ENCODE measurements around the gene BNIPL. TPM values are rescaled to one million over a fixed set of nuclear protein-coding genes. Genes with fewer than 3 reads are reported as not detected.

Gene BNIPL
- total RNA-seq, 4 donors from 2014 or later = 0.68 to 10.0 (median 2.5) TPM; not detected in 1

DNA sequence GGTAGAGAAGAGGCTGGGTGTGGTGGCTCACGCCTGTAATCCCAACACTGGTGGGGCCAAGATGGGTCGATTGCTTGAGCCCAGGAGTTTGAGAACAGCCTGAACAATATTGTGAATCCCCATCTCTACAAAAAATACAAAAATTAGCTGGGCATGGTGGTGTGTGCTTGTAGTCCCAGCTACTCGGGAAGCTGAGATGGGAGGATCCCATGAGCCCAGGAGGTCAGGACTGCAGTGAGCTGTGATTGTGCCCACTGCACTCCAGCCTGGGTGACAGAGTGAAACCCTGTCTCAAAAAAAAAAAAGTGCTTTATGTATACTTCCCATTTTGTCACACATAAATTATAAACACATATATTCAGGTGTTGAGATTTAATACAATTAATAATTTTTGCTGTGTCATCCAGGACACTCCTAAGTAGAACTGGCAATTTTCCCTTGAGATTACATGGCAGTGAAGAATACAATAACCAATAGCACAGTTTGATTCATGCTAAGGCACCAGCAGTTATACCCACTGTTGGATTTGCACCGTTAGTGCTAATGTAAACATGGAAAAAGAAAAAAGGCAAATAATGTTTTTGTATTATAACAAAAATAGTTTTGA is 49.7 kb downstream of the BNIPL start:
- WGBS, 2 donors (ENCODE audit: low coverage in 1 of 2) = 68 to 81% methylated on average over 2 to 4 of the region's 4 CpGs
- H3K27ac ChIP-seq = no peak overlapping the region

More for the DNA sequence above, 49.7 kb downstream of the BNIPL start:
- in situ Hi-C loops (cut with MboI; ENCODE audit: low pct_ligation_motif_present in 1 of 4, low pct_unique_long_range_greater_than_20kb in 1 of 4, low sequenced_read_pairs in 3 of 4) (no loop called here), intact Hi-C loops (cut with DNase I; ENCODE audit: low total_unique reads) (loop anchor here (5.0 kb wide), 1 partner anchor 139 kb away; no protein-coding TSS in a partner anchor)
- no peak for TF ChIP-seq EP300 (IDR thresholded peaks at IDR 0.05; ENCODE audit: low read depth)
- TF ChIP-seq POLR2A (IDR thresholded peaks at IDR 0.05) = no peak
- TF ChIP-seq, protein P1, sequence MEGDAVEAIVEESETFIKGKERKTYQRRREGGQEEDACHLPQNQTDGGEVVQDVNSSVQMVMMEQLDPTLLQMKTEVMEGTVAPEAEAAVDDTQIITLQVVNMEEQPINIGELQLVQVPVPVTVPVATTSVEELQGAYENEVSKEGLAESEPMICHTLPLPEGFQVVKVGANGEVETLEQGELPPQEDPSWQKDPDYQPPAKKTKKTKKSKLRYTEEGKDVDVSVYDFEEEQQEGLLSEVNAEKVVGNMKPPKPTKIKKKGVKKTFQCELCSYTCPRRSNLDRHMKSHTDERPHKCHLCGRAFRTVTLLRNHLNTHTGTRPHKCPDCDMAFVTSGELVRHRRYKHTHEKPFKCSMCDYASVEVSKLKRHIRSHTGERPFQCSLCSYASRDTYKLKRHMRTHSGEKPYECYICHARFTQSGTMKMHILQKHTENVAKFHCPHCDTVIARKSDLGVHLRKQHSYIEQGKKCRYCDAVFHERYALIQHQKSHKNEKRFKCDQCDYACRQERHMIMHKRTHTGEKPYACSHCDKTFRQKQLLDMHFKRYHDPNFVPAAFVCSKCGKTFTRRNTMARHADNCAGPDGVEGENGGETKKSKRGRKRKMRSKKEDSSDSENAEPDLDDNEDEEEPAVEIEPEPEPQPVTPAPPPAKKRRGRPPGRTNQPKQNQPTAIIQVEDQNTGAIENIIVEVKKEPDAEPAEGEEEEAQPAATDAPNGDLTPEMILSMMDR (IDR thresholded peaks at IDR 0.05) = no peak
- no peak for TF ChIP-seq POLR2AphosphoS5 (IDR thresholded peaks at IDR 0.05)
- no peaks in the 10 kb centered on the region for H3K9me3 ChIP-seq
- peaks cover 0 to 3% (median 0%) of the 10 kb centered on the region in 4 donors for H3K36me3 ChIP-seq
- H3K27me3 ChIP-seq = no peaks in the 10 kb centered on the region
- no peaks in the 10 kb centered on the region for H3K4me1 ChIP-seq
- no peak overlapping the region for H3K4me3 ChIP-seq
- DNase-seq = no peak

Small RNA genes within 50 kb of the gene (small RNA-seq; reads per million reads assigned to genes)
- 0 reads per million in 4 donors for gene RNU6-884P

Other genes starting within 250 kb of the BNIPL start
- 10 to 100 TPM; 13.3 to 53.2 (median 35.8) TPM for gene CTSK, start 228.3 kb upstream of the BNIPL start, total RNA-seq
- gene ARNT, start 160.0 kb upstream of the BNIPL start, total RNA-seq = 10 to 100 TPM; 47.9 to 64.6 (median 53.9) TPM
- gene CTXND2, start 149.4 kb upstream of the BNIPL start, total RNA-seq = not detected
- gene SETDB1, start 110.2 kb upstream of the BNIPL start, total RNA-seq = 10 to 100 TPM; 19.5 to 59.7 (median 39.2) TPM
- gene CERS2, start 61.8 kb upstream of the BNIPL start, total RNA-seq = 100 to 1,000 TPM in 2 of 4 donors, 10 to 100 TPM in 2; 35.2 to 142 (median 101) TPM
- under 1 TPM in 1 of 4 donors, not detected in 3; 0.32 TPM for gene ANXA9, start 54.3 kb upstream of the BNIPL start, total RNA-seq
- gene MINDY1, start 29.7 kb upstream of the BNIPL start, total RNA-seq = 10 to 100 TPM; 27.7 to 66.2 (median 54.8) TPM
- 10 to 100 TPM in 3 of 4 donors, 1 to 10 TPM in 1; 9.0 to 80.4 (median 26.8) TPM for gene PRUNE1, start 28.1 kb upstream of the BNIPL start, total RNA-seq
- gene C1orf56, start 11.2 kb downstream of the BNIPL start, total RNA-seq = 1 to 10 TPM; 1.5 to 3.7 (median 2.8) TPM
- 10 to 100 TPM; 34.4 to 90.2 (median 57.5) TPM for gene CDC42SE1, start 23.0 kb downstream of the BNIPL start, total RNA-seq
- 1 to 10 TPM in 3 of 4 donors, not detected in 1; 1.2 to 3.2 (median 1.3) TPM for gene MLLT11, start 23.8 kb downstream of the BNIPL start, total RNA-seq
- 10 to 100 TPM in 3 of 4 donors, 1 to 10 TPM in 1; 9.6 to 19.8 (median 10.2) TPM for gene GABPB2, start 34.2 kb downstream of the BNIPL start, total RNA-seq
- 10 to 100 TPM in 1 of 4 donors, 1 to 10 TPM in 3; 1.8 to 16.3 (median 2.9) TPM for gene SEMA6C, start 110.0 kb downstream of the BNIPL start, total RNA-seq
- gene TNFAIP8L2, start 120.1 kb downstream of the BNIPL start, total RNA-seq = 1 to 10 TPM; 2.0 to 5.2 (median 4.2) TPM
- gene LYSMD1, start 129.3 kb downstream of the BNIPL start, total RNA-seq = 10 to 100 TPM in 1 of 4 donors, 1 to 10 TPM in 3; 1.4 to 15.7 (median 7.3) TPM
- gene SCNM1, start 129.6 kb downstream of the BNIPL start, total RNA-seq = 10 to 100 TPM in 3 of 4 donors, 1 to 10 TPM in 1; 9.0 to 35.4 (median 25.1) TPM
- not detected for gene TMOD4, start 139.4 kb downstream of the BNIPL start, total RNA-seq
- gene VPS72, start 153.6 kb downstream of the BNIPL start, total RNA-seq = 10 to 100 TPM in 3 of 4 donors, 1 to 10 TPM in 1; 4.9 to 26.6 (median 20.1) TPM
- gene PIP5K1A, start 162.0 kb downstream of the BNIPL start, total RNA-seq = 10 to 100 TPM; 46.7 to 78.2 (median 59.4) TPM
- gene PSMD4, start 218.1 kb downstream of the BNIPL start, total RNA-seq = 100 to 1,000 TPM in 1 of 4 donors, 10 to 100 TPM in 3; 41.9 to 111 (median 79.5) TPM
- gene ZNF687, start 245.7 kb downstream of the BNIPL start, total RNA-seq = 10 to 100 TPM; 24.5 to 41.9 (median 31.5) TPM

All from transverse colon (tissue), 4 donors.